ENCODE measurements around the gene ZNF507. TPM values are rescaled to one million over a fixed set of nuclear protein-coding genes. Genes with fewer than 3 reads are reported as not detected.
"Not testable (repeated sequence)": the region's sequence is repeated elsewhere in the genome, so short reads cannot be mapped to it uniquely, and the experiment has no call there.

ZNF507 gene
- total RNA-seq, 2 experiments from 2014 or later: 28.6 to 29.3 TPM

GRCh38 chr19:32406161-32407003 is 61.0 kb downstream of the ZNF507 start:
- H3K27ac Mint-ChIP-seq: peak overlapping the region; percentile 54
- H3K27me3 Mint-ChIP-seq: no peaks in the 10 kb centered on the region
- H3K9me3 Mint-ChIP-seq: no peaks in the 10 kb centered on the region
- H3K4me3 Mint-ChIP-seq: peak overlapping the region; percentile 83
- H3K4me1 Mint-ChIP-seq: peaks cover 23% of the 10 kb centered on the region
- H3K36me3 Mint-ChIP-seq: peaks cover 17% of the 10 kb centered on the region
- no peak for DNase-seq

- DNase-seq: no peak
- Mint-ChIP-seq H3K4me3 (peak overlapping the region; percentile 83), H3K27me3 (no peaks in the 10 kb centered on the region), H3K4me1 (peaks cover 22% of the 10 kb centered on the region), H3K27ac (no peak overlapping the region), H3K36me3 (peaks cover 16% of the 10 kb centered on the region), H3K9me3 (no peaks in the 10 kb centered on the region)
Measured at GRCh38 chr19:32407004-32407992, 61.9 kb downstream of the ZNF507 start.

GRCh38 chr19:32415246-32415645 is 69.8 kb downstream of the ZNF507 start:
- no peak for DNase-seq
- Mint-ChIP-seq H3K36me3 (peaks cover 36% of the 10 kb centered on the region), H3K4me3 (no peak overlapping the region), H3K4me1 (peaks cover 4% of the 10 kb centered on the region), H3K27me3 (no peaks in the 10 kb centered on the region), H3K9me3 (no peaks in the 10 kb centered on the region), H3K27ac (no peak overlapping the region)

GRCh38 chr19:32415669-32416068 is 70.3 kb downstream of the ZNF507 start:
- H3K4me3 Mint-ChIP-seq: no peak overlapping the region
- H3K27ac Mint-ChIP-seq: no peak overlapping the region
- no peaks in the 10 kb centered on the region for H3K27me3 Mint-ChIP-seq
- peaks cover 36% of the 10 kb centered on the region for H3K36me3 Mint-ChIP-seq
- H3K9me3 Mint-ChIP-seq: no peaks in the 10 kb centered on the region
- no peak for DNase-seq
- H3K4me1 Mint-ChIP-seq: peaks cover 4% of the 10 kb centered on the region

- Mint-ChIP-seq H3K9me3 (no peaks in the 10 kb centered on the region), H3K36me3 (peaks cover 34% of the 10 kb centered on the region), H3K27me3 (no peaks in the 10 kb centered on the region), H3K27ac (no peak overlapping the region), H3K4me3 (no peak overlapping the region), H3K4me1 (peaks cover 12% of the 10 kb centered on the region)
- no peak for DNase-seq
Measured at GRCh38 chr19:32416749-32417456, 71.5 kb downstream of the ZNF507 start.

GRCh38 chr19:32418155-32418554 is 72.7 kb downstream of the ZNF507 start:
- Mint-ChIP-seq H3K4me1 (peaks cover 18% of the 10 kb centered on the region), H3K27ac (no peak overlapping the region), H3K9me3 (no peaks in the 10 kb centered on the region), H3K4me3 (no peak overlapping the region), H3K36me3 (peaks cover 36% of the 10 kb centered on the region), H3K27me3 (no peaks in the 10 kb centered on the region)
- DNase-seq: no peak

- peak overlapping the region; percentile 26 for H3K27ac Mint-ChIP-seq
- H3K27me3 Mint-ChIP-seq: no peaks in the 10 kb centered on the region
- H3K4me1 Mint-ChIP-seq: peaks cover 18% of the 10 kb centered on the region
- H3K9me3 Mint-ChIP-seq: no peaks in the 10 kb centered on the region
- no peak overlapping the region for H3K4me3 Mint-ChIP-seq
- DNase-seq: no peak
- H3K36me3 Mint-ChIP-seq: peaks cover 21% of the 10 kb centered on the region
Measured at GRCh38 chr19:32421589-32422361, 76.4 kb downstream of the ZNF507 start.

- Mint-ChIP-seq H3K9me3 (no peaks in the 10 kb centered on the region), H3K4me1 (peaks cover 18% of the 10 kb centered on the region), H3K27ac (peak overlapping the region; percentile 26), H3K4me3 (no peak overlapping the region), H3K36me3 (peaks cover 20% of the 10 kb centered on the region), H3K27me3 (no peaks in the 10 kb centered on the region)
- DNase-seq: no peak
Measured at GRCh38 chr19:32422435-32422834, 77.0 kb downstream of the ZNF507 start.

GRCh38 chr19:32423944-32424343 is 78.5 kb downstream of the ZNF507 start:
- not testable (repeated sequence) for H3K27me3 Mint-ChIP-seq, DNase-seq, H3K9me3 Mint-ChIP-seq, H3K27ac Mint-ChIP-seq, H3K4me3 Mint-ChIP-seq
- Mint-ChIP-seq H3K36me3 (peaks cover 20% of the 10 kb centered on the region), H3K4me1 (peaks cover 13% of the 10 kb centered on the region)

- Mint-ChIP-seq H3K4me1 (no peaks in the 10 kb centered on the region), H3K9me3 (no peaks in the 10 kb centered on the region)
Measured at GRCh38 chr19:32427536-32427935, 82.1 kb downstream of the ZNF507 start.

GRCh38 chr19:32436692-32437091 is 91.3 kb downstream of the ZNF507 start:
- no peak overlapping the region for H3K4me3 Mint-ChIP-seq
- H3K27me3 Mint-ChIP-seq: no peaks in the 10 kb centered on the region
- H3K4me1 Mint-ChIP-seq: no peaks in the 10 kb centered on the region

More at GRCh38 chr19:32427536-32427935, 82.1 kb downstream of the ZNF507 start:
- peaks cover 9% of the 10 kb centered on the region for H3K36me3 Mint-ChIP-seq
- H3K4me3 Mint-ChIP-seq: no peak overlapping the region
- H3K27me3 Mint-ChIP-seq: no peaks in the 10 kb centered on the region
- no peak for DNase-seq
- no peak overlapping the region for H3K27ac Mint-ChIP-seq

GRCh38 chr19:32437096-32437495 is 91.7 kb downstream of the ZNF507 start:
- no peaks in the 10 kb centered on the region for H3K4me1 Mint-ChIP-seq
- H3K9me3 Mint-ChIP-seq: no peaks in the 10 kb centered on the region
- H3K27ac Mint-ChIP-seq: no peak overlapping the region
- H3K4me3 Mint-ChIP-seq: no peak overlapping the region
- no peak for DNase-seq
- no peaks in the 10 kb centered on the region for H3K27me3 Mint-ChIP-seq
- peaks cover 11% of the 10 kb centered on the region for H3K36me3 Mint-ChIP-seq

More at GRCh38 chr19:32436692-32437091, 91.3 kb downstream of the ZNF507 start:
- no peak for DNase-seq
- H3K27ac Mint-ChIP-seq: no peak overlapping the region
- peaks cover 11% of the 10 kb centered on the region for H3K36me3 Mint-ChIP-seq
- H3K9me3 Mint-ChIP-seq: no peaks in the 10 kb centered on the region
